Measurements from ENCODE around the gene ARID5A.

The ARID5A gene

GRCh38 chr2:96536445-96537065 lies at the start of gene ARID5A:
ARID5A (plus strand) TSS chr2:96536752; CDS start chr2:96536827, 75 bp downstream.
- Mint-ChIP-seq H3K9me3 (no peaks in the 10 kb centered on the region), H3K27ac (peak within 1 kb of the TSS in 1 of 3 experiments; percentile 43)
- TF ChIP-seq CTCF (IDR thresholded peaks at IDR 0.05; ENCODE audit: unreplicated experiment in 3 of 3), result peak; percentile 52 to 64 (median 54)

GRCh38 chr2:96489261-96489660 lies 47.3 kb upstream of the ARID5A start:
- no peak overlapping the region for H3K27ac Mint-ChIP-seq
- peaks cover 3% of the 10 kb centered on the region for H3K9me3 Mint-ChIP-seq
- TF ChIP-seq CTCF (IDR thresholded peaks at IDR 0.05; ENCODE audit: unreplicated experiment in 3 of 3), result no peak
- H3K4me3 Mint-ChIP-seq, result no peak overlapping the region
- H3K36me3 Mint-ChIP-seq (ENCODE audit: low read depth), result no peaks in the 10 kb centered on the region
- H3K4me1 Mint-ChIP-seq, result peaks cover 27% of the 10 kb centered on the region
- peaks cover 3% of the 10 kb centered on the region for H3K27me3 Mint-ChIP-seq (ENCODE audit: low read depth)

More at GRCh38 chr2:96536445-96537065, at the start of gene ARID5A:
- Mint-ChIP-seq H3K4me3 (peak within 1 kb of the TSS; percentile 90 to 91 (median 90)), H3K27me3 (ENCODE audit: low read depth) (peaks cover 22% of the 10 kb centered on the region), H3K4me1 (peaks cover 33% of the 10 kb centered on the region), H3K36me3 (ENCODE audit: low read depth) (no peaks in the 10 kb centered on the region)

GRCh38 chr2:96489663-96490062 lies 46.9 kb upstream of the ARID5A start:
- no peak for TF ChIP-seq CTCF (IDR thresholded peaks at IDR 0.05; ENCODE audit: unreplicated experiment in 3 of 3)
- Mint-ChIP-seq H3K9me3 (peaks cover 5% of the 10 kb centered on the region), H3K36me3 (ENCODE audit: low read depth) (no peaks in the 10 kb centered on the region), H3K4me3 (no peak overlapping the region), H3K27me3 (ENCODE audit: low read depth) (peaks cover 3% of the 10 kb centered on the region), H3K4me1 (peaks cover 23% of the 10 kb centered on the region), H3K27ac (no peak overlapping the region)

- Mint-ChIP-seq H3K36me3 (ENCODE audit: low read depth) (peaks cover 4% of the 10 kb centered on the region), H3K4me3 (no peak overlapping the region)
Observed at GRCh38 chr2:96491860-96492497, 44.6 kb upstream of the ARID5A start.

GRCh38 chr2:96493072-96493471 lies 43.5 kb upstream of the ARID5A start:
- no peak overlapping the region for H3K27ac Mint-ChIP-seq
- peaks cover 17% of the 10 kb centered on the region for H3K9me3 Mint-ChIP-seq
- no peak for TF ChIP-seq CTCF (IDR thresholded peaks at IDR 0.05; ENCODE audit: unreplicated experiment in 3 of 3)
- H3K36me3 Mint-ChIP-seq (ENCODE audit: low read depth), result peaks cover 4% of the 10 kb centered on the region
- no peak overlapping the region for H3K4me3 Mint-ChIP-seq
- H3K4me1 Mint-ChIP-seq, result no peaks in the 10 kb centered on the region
- peaks cover 3% of the 10 kb centered on the region for H3K27me3 Mint-ChIP-seq (ENCODE audit: low read depth)

More at GRCh38 chr2:96491860-96492497, 44.6 kb upstream of the ARID5A start:
- Mint-ChIP-seq H3K4me1 (peaks cover 3% of the 10 kb centered on the region), H3K27ac (no peak overlapping the region), H3K9me3 (peaks cover 17% of the 10 kb centered on the region), H3K27me3 (ENCODE audit: low read depth) (peaks cover 3% of the 10 kb centered on the region)
- no peak for TF ChIP-seq CTCF (IDR thresholded peaks at IDR 0.05; ENCODE audit: unreplicated experiment in 3 of 3)
